NCI-H2227 (cell line): ENCODE results near the gene PDK1.

Experiments used
- DNase-seq: peaks from one replicate; lab custom pipeline; 2025; ENCODE audit not compliant: unreplicated experiment; lab: John Stamatoyannopoulos, UW

PDK1 gene

GRCh38 chr2:172639256-172639655, 83.4 kb downstream of the PDK1 start:
- DNase-seq = no peak

GRCh38 chr2:172639823-172640222, 83.9 kb downstream of the PDK1 start:
- no peak for DNase-seq

DNA sequence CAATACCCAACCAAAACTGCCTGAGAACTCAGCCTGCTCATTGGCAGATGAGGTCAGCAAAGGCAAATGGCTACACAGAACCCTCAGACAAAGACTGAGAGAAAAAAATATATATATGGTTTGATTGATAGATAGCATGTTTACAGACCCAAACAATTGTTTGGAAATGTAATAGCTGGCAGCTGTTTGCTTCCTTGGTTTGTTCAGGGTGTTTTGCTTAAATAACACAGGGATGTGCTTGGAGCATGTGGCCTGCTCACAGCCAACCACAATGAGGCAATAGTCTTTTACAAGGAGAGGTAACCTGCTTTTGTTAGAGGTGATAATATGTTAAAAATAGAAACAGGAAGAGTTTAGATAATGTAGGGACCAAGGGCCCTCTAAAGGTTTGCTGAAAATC, 84.5 kb downstream of the PDK1 start:
- no peak for DNase-seq

GRCh38 chr2:172642301-172643020, 86.6 kb downstream of the PDK1 start:
- no peak for DNase-seq

- no peak for DNase-seq
These were observed 87.3 kb downstream of the PDK1 start for GRCh38 chr2:172643142-172643541.

DNA sequence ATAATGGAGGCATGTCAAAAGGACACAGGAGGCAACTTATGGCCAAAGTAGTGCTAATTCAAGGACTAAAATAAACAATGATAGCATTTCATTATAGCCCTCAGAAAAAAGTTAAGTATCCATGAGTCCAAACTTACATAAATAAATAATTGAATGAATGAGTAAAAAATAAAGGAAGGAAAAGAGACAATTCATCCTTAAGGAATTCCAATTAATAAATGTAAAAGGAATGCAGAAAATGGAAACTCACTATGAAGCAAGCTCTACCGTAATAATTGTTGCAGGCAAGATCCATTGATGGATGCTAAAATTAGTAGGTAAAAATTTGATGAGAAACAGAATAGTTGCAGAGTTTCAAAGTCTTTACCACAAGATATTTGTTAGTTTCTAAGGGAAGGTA, 91.5 kb downstream of the PDK1 start:
- no peak for DNase-seq

- DNase-seq = no peak
These were observed 99.4 kb downstream of the PDK1 start for GRCh38 chr2:172655091-172655837.

DNA sequence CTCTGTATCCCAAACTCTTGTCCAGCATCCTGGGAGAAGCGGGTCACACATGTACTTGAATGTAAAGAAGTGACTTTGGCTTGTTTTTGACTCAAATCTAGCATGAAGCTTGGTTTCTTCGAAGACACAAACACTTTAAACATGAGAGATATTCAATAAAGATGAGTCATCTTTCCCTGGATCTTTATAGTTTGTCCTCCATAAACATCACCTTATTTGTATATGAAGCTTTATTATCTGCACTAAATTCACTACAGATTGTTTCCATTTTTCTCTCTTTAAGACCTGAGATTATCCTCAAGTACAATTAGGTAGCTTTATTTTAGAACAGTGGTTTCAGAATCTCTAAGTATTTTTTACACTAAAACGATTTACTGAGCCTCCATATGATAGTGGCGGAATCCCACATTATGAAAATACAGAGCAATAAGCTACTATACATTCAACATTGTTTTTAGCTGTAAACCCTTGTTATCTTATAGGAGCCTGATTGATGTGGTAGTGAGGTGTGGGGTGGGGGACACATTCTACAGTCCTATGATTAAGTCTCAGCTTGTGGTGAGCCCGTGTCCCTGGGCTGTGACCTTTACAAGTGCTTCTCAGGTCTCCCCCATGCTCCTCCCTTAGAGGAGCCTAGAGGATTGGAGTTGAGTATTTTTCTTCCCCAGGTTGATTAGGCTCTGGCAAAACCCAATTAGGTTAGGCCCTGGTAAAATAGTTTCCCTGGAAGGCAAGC, 100.1 kb downstream of the PDK1 start:
- no peak for DNase-seq
